GM10266 (cell line): Measurements from ENCODE around the gene PRSS12.
"Not testable (repeated sequence)": the region's sequence is repeated elsewhere in the genome, so short reads cannot be mapped to it uniquely, and the experiment has no call there.

ENCODE experiments used
- DNase-seq: peaks from one replicate; pipeline ENCODE4 v3.0.0; 2012; ENCODE audit errors: extremely low spot score
- TF ChIP-seq, protein P1 (sequence below): IDR thresholded peaks from 2 replicates; pipeline ENCODE4 v1.5.1; 2012; ENCODE audit warnings: mild to moderate bottlenecking, low read depth; ENCODE audit not compliant: control insufficient read depth, insufficient read depth; ENCODE audit errors: missing control alignments

PRSS12 gene

DNA sequence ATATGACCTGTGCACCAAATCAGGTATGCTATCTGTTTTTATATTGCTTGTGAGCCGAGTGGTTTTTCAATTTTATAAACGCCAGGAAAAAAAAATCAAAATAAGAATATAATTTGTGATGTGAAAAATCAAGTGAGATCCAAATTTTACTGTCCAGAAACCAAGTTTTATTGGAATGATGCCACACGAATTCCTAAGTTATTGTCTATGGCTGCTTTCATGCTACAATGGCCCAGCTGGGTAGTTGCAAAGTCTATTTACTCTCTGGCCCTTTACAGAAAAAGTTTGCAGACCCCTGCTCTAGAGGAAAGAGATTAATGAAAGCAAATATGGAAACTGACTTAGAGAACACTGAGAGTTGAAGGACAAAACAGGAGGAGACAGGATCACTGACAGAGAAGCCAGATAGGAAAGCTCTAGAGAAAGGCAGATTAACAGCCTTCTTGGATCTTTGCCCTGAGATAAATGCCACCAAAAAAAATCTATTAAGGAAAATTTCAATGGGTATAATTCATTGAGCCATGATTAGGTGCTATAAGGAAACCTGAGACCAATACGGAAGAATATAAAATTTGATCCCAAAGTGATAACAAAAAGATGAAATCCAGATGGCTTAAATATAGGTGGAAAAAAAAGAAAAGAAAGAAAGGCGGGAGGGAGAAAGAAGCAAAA is 29.8 kb downstream of the PRSS12 start:
- TF ChIP-seq, protein P1, sequence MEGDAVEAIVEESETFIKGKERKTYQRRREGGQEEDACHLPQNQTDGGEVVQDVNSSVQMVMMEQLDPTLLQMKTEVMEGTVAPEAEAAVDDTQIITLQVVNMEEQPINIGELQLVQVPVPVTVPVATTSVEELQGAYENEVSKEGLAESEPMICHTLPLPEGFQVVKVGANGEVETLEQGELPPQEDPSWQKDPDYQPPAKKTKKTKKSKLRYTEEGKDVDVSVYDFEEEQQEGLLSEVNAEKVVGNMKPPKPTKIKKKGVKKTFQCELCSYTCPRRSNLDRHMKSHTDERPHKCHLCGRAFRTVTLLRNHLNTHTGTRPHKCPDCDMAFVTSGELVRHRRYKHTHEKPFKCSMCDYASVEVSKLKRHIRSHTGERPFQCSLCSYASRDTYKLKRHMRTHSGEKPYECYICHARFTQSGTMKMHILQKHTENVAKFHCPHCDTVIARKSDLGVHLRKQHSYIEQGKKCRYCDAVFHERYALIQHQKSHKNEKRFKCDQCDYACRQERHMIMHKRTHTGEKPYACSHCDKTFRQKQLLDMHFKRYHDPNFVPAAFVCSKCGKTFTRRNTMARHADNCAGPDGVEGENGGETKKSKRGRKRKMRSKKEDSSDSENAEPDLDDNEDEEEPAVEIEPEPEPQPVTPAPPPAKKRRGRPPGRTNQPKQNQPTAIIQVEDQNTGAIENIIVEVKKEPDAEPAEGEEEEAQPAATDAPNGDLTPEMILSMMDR: no peak
- no peak for DNase-seq

DNA sequence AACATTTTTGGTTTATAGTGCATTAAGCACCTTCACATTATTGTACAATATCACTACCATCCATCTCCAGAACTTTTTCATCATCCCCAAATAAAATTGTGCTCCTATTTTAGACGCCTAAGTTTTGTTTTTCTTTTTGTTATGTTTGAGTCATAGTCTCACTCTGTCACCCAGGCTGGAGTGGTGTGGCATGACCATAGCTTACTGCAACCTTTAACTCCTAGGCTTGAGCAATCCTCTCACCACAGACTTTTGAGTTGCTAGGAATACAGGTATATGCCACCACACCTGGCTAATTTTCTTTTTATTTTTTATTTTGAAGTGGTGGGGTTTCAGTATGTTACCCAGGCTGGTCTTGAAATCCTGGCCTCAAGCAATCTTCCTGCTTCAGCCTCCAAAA is 33.9 kb downstream of the PRSS12 start:
- TF ChIP-seq, protein P1: no peak
- no peak for DNase-seq

DNA sequence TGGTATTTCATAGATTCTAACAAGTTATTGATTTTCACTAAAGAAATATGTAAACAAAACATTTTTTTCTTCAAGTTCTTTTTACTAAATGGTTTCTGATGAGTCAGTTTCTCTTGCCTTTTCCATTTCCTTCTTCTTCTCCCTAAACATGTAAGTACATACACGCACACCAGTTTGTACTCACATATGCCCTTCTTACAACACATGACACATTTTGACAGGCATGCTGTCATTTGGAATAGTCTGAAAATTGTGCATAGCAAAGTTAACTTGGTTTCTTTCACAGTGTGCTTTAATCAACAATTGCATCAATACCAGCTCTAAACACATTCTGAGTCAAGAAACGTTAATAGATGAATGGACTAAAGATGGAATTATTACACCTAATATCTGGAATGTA is 35.1 kb downstream of the PRSS12 start:
- TF ChIP-seq, protein P1: no peak
- no peak for DNase-seq

DNA sequence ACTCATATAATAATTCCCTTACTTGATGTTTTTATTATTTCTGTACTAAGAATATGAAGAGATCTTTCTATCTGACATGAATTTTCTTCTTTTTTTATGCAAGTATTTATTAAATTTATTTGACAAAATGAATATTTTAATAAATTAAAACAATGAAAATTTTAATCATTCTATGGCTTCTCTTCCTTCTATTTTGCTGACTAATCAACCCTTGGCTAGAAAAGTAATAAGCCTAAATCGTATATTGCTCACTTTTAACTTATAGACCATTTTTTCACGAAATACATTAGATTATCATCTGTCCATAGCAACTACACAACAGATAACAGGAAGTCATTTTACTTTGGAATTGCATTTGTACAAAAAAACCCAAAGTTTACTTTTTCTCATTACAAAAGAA is 38.6 kb downstream of the PRSS12 start:
- TF ChIP-seq, protein P1: no peak
- DNase-seq: no peak

DNA sequence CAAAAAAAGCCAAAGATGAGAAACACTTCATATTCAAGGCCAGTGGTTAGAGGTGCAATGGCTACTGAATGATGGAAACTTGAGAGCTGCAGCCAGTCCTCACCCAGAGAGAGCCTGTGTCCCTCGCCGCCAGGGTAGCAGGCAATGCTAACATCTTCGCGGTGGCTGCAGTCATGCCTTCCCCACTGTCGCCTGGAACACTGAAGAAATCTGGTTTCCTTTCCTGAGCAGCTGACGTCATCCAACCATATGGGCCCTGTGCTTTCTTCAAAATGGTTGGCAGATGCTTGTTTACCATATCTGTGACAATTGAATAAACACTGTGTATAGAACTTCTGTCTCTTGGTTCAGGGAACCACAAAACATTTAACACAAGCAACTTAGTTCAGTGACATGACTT is 39.7 kb downstream of the PRSS12 start:
- TF ChIP-seq, protein P1: no peak
- DNase-seq: no peak

DNA sequence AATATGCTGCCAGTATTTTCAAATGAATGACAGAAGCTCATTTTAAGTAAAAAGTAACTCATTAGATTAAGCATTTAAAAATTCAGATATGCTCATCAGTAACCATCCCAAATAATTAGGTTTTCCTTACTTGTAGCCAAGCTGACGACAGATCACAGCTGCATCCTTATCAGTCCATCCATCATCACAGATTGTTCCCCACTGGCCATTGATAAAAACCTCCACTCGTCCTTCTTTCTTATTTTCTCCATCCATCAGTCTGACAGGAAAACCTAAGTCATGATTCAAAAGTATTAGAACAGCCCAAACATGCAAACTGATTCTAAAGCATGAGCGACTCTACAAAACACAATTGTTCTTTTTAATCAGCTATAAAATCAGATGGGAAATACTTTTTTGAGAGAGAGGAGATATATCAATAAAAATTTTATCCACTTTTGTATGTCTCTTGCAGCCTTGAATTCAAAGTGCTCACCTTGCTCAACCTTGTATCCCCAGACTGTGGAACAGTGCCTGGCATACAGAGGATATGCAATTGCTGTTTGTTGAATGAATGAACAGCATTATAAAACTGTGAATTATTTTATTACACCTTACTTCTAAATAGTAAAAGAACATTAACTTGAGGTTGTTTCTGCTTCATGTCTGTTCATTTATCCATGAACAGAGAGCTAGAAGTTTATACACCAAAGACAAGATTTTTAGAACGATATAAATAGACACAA is 44.3 kb downstream of the PRSS12 start:
- no peak for DNase-seq
- TF ChIP-seq, protein P1: no peak

DNA sequence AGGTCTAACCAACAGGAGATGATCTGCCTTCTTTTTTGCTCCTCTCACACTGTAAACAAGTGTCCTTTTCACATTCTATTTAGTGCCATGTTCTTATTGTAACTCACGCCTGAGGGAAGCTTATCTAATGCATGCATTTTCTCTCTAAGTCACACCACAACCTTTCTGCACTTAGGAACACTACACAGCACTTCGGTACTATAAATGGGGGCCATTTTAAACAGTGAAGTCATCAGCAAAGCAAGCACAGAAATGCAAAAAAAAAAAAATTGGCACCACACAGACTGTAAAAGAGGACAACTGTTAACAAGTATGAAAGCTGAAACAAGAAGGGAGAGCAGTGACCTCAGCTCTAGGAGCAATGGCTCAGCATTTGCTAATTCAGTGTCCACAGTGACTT is 45.2 kb downstream of the PRSS12 start:
- TF ChIP-seq, protein P1: no peak

DNA sequence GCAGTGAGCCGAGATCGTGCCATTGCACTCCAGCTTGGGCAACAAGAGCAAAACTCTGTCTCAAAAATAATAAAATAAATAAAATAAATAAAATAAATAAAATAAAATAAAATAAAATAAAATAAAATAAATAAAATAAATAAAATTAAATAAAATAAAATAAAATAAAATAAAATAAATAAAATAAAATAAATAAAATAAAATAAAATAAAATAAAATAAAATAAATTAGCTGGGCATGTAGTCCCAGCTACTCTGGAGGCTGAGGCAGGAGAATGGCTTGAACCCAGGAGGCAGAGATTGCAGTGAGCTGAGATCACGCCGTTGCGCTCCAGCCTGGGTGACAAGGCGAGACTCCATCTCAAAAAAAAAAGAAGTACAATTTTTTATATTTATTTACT is 53.2 kb downstream of the PRSS12 start:
- not testable (repeated sequence) for DNase-seq

More for the DNA sequence above, 45.2 kb downstream of the PRSS12 start:
- no peak for DNase-seq
